ENCODE data around the gene CYBC1.

CYBC1 gene

DNA sequence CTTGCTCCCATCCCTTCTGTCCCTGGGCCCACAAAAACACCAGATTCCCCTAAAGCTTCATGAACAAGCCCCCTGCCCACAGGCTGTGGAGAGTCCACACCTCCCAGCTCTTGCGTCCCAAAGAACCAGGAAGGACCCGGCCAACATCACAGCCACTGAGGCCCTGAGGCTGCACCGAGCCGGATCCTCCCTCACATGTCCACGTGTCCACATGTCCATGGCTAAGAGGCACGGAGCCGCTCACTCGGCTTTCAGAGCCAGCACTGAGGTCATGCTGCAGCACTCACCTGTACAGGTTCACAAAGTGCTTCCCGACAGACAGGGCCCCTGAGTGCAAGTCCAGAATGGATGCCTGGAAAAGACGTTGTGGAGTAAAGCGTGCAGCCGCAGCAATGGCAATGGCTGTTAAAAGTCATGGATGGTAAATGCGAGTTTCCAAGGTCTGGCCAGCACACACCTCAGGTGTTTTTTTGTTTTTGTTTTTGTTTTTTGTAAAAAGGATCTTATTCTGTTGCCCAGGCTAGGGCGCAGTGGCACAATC, 44.4 kb downstream of the CYBC1 start:
- WGBS, 2 experiments (ENCODE audit: insufficient coverage in 2 of 2) = 96% methylated on average over 11 to 12 of the region's 14 CpGs
- Histone ChIP-seq H3K27ac (ENCODE audit: low read depth, low read length, severe bottlenecking) (no peak overlapping the region), H3K9me3 (ENCODE audit: control insufficient read depth, low read length) (no peaks in the 10 kb centered on the region), H3K36me3 (ENCODE audit: control insufficient read depth, insufficient read depth, low read length) (peaks cover 14% of the 10 kb centered on the region), H3K4me3 (ENCODE audit: extremely low read depth, insufficient read depth, low read length, poor library complexity, severe bottlenecking) (no peak overlapping the region), H3K4me1 (ENCODE audit: control insufficient read depth, insufficient read depth, low read length, poor library complexity, severe bottlenecking) (no peaks in the 10 kb centered on the region)

DNA sequence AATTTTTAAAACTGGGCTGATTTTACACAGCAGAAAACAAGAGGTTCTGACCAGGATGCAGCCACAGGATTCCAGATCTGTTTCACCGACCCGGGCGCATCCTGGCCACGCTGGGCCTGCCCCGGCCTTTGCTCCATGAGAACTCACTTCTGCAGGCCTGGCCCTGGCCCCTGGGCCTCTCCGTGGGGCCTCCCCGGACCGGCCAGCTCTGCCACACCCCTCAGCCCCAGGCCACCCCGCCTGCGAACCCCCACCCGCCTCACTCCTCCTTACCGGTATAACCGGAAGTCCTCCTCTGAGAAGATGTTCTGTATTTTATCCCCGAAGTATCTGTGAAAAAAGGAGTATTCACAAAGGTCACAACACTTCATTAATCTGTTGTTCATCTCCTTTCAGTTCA, 45.5 kb downstream of the CYBC1 start:
- H3K27ac ChIP-seq (ENCODE audit: low read depth, low read length, severe bottlenecking) = no peak overlapping the region
- H3K4me1 ChIP-seq (ENCODE audit: control insufficient read depth, insufficient read depth, low read length, poor library complexity, severe bottlenecking) = no peaks in the 10 kb centered on the region
- no peak overlapping the region for H3K4me3 ChIP-seq (ENCODE audit: extremely low read depth, insufficient read depth, low read length, poor library complexity, severe bottlenecking)
- H3K9me3 ChIP-seq (ENCODE audit: control insufficient read depth, low read length) = no peaks in the 10 kb centered on the region
- 96 to 98% methylated on average over 11 of the region's 14 CpGs for WGBS, 2 experiments (ENCODE audit: insufficient coverage in 2 of 2)
- peaks cover 18% of the 10 kb centered on the region for H3K36me3 ChIP-seq (ENCODE audit: control insufficient read depth, insufficient read depth, low read length)

DNA sequence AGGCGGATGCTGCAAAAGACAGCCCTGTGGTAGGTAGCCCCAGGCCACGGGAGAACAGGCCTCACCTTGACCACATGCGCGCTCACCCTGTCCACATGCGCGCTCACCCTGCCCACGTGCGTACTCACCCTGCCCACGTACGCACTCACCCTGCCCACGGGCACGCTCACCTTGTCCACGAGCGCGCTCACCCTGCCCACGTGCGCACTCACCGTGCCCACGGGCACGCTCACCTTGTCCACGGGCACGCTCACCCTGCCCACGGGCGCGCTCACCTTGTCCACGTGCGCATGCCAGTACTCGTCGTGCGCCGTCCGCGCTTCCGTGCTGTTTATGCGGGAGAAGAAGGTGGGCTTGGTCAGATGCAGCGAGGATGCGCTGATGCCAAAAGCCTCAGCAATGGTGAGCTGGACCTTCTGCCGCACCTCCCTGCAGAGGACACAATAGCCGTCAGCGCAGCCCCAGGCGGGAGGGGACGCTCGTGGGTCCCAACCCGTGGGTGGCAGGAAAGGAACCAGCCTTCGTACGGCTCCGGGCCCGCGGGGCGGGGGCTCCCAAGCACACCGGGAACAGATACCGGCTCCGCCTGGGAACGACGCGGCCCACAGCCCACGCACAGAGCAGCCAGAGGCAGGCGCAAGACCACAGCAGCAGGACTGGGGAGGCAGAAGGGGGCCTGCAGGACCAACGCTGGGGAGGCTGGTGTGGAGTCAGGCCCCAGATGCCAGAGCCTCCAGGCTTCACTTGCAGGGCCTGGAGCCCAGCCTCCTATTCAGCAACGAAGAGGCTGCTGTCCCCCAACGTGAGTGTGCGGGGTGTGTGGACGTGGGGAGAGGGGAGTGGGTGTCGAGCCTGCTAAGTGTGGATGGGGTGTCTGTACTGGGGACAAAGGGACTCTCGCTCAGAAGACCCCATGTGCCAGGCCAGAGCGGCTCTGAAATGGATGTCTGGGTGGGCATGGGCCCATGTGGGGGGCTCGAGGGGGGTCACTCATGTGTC, 46.6 kb downstream of the CYBC1 start:
- Histone ChIP-seq H3K4me1 (ENCODE audit: control insufficient read depth, insufficient read depth, low read length, poor library complexity, severe bottlenecking) (no peaks in the 10 kb centered on the region), H3K27ac (ENCODE audit: low read depth, low read length, severe bottlenecking) (no peak overlapping the region), H3K36me3 (ENCODE audit: control insufficient read depth, insufficient read depth, low read length) (peaks cover 19% of the 10 kb centered on the region), H3K9me3 (ENCODE audit: control insufficient read depth, low read length) (no peaks in the 10 kb centered on the region), H3K4me3 (ENCODE audit: extremely low read depth, insufficient read depth, low read length, poor library complexity, severe bottlenecking) (no peak overlapping the region)
- 95 to 97% methylated on average over 48 to 67 of the region's 67 CpGs for WGBS, 2 experiments (ENCODE audit: insufficient coverage in 2 of 2)

DNA sequence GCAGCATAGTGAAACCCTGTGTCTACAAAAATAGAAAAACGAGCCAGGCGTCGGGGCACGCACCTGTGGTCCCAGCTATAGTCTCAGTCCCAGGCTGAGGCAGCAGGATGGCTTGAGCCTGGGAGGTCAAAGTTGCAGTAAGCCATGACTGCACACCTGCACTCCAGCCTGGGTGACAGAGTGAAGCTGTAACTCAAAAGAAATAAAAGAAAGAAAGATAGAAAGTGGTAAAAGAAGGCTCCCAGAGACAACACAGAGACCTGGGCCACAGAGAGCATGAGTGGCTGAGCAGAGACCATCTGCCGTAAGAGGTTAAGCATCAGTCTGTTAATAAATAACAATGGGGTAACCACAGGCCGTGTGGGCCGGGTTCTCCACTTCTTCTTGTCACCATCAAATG, 47.7 kb downstream of the CYBC1 start:
- Histone ChIP-seq H3K36me3 (ENCODE audit: control insufficient read depth, insufficient read depth, low read length) (peaks cover 19% of the 10 kb centered on the region), H3K27ac (ENCODE audit: low read depth, low read length, severe bottlenecking) (no peak overlapping the region), H3K4me1 (ENCODE audit: control insufficient read depth, insufficient read depth, low read length, poor library complexity, severe bottlenecking) (no peaks in the 10 kb centered on the region), H3K4me3 (ENCODE audit: extremely low read depth, insufficient read depth, low read length, poor library complexity, severe bottlenecking) (no peak overlapping the region), H3K9me3 (ENCODE audit: control insufficient read depth, low read length) (no peaks in the 10 kb centered on the region)
- WGBS, 2 experiments (ENCODE audit: insufficient coverage in 2 of 2) = 96 to 100% methylated on average over 5 to 7 of the region's 7 CpGs

DNA sequence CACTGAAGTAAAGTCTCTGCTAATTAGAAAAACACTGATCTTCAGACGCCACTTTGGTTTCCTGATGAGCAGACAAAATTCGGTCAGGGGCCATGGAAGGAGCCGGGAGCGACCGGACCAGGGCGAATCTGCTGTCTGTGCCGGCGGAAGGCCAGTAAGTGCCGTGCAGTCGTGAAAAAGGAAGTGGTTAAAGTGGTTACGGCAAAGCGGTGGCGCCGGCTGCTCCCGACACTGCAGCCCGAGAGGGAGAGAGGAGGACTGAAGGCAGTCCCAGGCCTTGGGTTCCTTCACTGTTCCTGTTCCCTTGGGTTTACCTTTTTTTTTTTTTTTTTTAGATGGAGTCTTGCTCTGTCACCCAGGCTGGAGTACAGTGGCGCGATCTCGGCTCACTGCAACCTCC, 49.7 kb downstream of the CYBC1 start:
- no peaks in the 10 kb centered on the region for H3K4me1 ChIP-seq (ENCODE audit: control insufficient read depth, insufficient read depth, low read length, poor library complexity, severe bottlenecking)
- no peak overlapping the region for H3K4me3 ChIP-seq (ENCODE audit: extremely low read depth, insufficient read depth, low read length, poor library complexity, severe bottlenecking)
- WGBS, 2 experiments (ENCODE audit: insufficient coverage in 2 of 2) = 92 to 98% methylated on average over 8 to 15 of the region's 19 CpGs
- H3K27ac ChIP-seq (ENCODE audit: low read depth, low read length, severe bottlenecking) = no peak overlapping the region
- peaks cover 13% of the 10 kb centered on the region for H3K36me3 ChIP-seq (ENCODE audit: control insufficient read depth, insufficient read depth, low read length)
- no peaks in the 10 kb centered on the region for H3K9me3 ChIP-seq (ENCODE audit: control insufficient read depth, low read length)

DNA sequence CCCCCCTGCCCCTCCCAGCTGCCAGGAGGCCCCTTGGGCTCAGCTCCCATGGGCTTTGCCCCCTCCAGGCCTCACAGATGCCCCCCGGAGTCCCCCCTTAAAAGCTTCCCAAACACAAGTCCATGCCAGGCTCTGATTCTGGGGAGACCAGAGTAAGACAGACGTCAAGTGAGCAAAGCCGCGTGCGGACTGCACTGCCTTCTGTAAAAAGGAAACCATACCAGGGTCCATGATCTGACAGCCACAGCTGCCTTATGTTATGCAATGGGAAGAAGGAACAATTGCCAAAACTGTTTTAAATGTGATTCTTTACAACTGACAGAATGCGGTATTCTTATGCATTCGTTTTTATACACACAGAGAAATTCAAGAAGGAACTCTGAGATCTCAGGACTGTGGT, 50.3 kb downstream of the CYBC1 start:
- H3K4me1 ChIP-seq (ENCODE audit: control insufficient read depth, insufficient read depth, low read length, poor library complexity, severe bottlenecking) = no peaks in the 10 kb centered on the region
- 96% methylated on average over 6 of the region's 7 CpGs; no CpG with 5 or more reads in 1 of the 2 experiments for WGBS, 2 experiments (ENCODE audit: insufficient coverage in 2 of 2)
- H3K9me3 ChIP-seq (ENCODE audit: control insufficient read depth, low read length) = no peaks in the 10 kb centered on the region
- H3K27ac ChIP-seq (ENCODE audit: low read depth, low read length, severe bottlenecking) = no peak overlapping the region
- H3K36me3 ChIP-seq (ENCODE audit: control insufficient read depth, insufficient read depth, low read length) = peaks cover 13% of the 10 kb centered on the region
- H3K4me3 ChIP-seq (ENCODE audit: extremely low read depth, insufficient read depth, low read length, poor library complexity, severe bottlenecking) = no peak overlapping the region

DNA sequence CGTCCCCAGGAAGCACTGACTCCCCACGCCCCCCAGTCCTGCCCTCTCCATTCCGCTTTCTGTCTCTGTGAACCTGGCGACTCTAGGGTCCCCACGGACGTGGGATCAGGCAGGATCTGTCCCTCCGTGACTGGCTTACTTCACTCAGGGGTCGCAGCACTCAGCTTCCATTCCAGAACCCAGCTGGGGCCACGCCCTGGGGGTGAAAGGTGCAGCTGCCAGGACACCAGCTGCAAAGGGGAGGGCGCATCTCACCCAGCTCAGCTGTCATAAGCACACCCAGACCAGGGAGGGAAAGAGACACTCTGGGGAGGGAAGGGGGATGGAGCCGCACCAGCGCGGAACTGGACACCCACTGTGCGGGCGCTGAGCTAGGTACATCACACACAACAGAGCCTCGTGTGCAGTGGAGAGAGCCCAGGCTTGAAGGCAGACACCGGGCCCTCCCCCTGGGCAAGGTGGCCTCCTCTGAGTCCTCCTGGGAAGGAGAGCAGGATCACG, 50.9 kb downstream of the CYBC1 start:
- no peak overlapping the region for H3K4me3 ChIP-seq (ENCODE audit: extremely low read depth, insufficient read depth, low read length, poor library complexity, severe bottlenecking)
- H3K9me3 ChIP-seq (ENCODE audit: control insufficient read depth, low read length) = no peaks in the 10 kb centered on the region
- H3K4me1 ChIP-seq (ENCODE audit: control insufficient read depth, insufficient read depth, low read length, poor library complexity, severe bottlenecking) = no peaks in the 10 kb centered on the region
- no peak overlapping the region for H3K27ac ChIP-seq (ENCODE audit: low read depth, low read length, severe bottlenecking)
- peaks cover 13% of the 10 kb centered on the region for H3K36me3 ChIP-seq (ENCODE audit: control insufficient read depth, insufficient read depth, low read length)
- WGBS, 2 experiments (ENCODE audit: insufficient coverage in 2 of 2) = 88 to 95% methylated on average over 13 to 16 of the region's 18 CpGs

DNA sequence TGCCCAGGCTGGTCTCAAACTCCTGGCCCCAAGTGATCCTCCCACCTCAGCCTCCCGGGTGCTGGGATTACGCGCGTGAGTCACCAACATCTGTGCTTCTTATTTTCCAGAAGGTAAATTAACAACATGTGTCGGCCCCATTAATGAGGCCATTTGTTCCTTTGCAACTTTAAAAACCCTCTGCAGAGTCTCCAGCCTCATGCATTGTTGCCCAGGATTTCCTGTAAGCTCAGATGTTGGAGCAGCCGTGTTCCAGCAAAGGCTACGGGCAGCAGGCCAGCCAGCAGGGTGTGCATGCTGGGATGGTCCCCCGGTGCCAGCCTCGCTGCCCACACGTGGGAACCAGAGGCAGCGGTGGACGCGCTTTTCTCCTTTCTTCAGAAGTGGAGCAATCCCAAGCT, 51.5 kb downstream of the CYBC1 start:
- Histone ChIP-seq H3K36me3 (ENCODE audit: control insufficient read depth, insufficient read depth, low read length) (peaks cover 14% of the 10 kb centered on the region), H3K27ac (ENCODE audit: low read depth, low read length, severe bottlenecking) (no peak overlapping the region), H3K4me3 (ENCODE audit: extremely low read depth, insufficient read depth, low read length, poor library complexity, severe bottlenecking) (no peak overlapping the region), H3K9me3 (ENCODE audit: control insufficient read depth, low read length) (no peaks in the 10 kb centered on the region), H3K4me1 (ENCODE audit: control insufficient read depth, insufficient read depth, low read length, poor library complexity, severe bottlenecking) (no peaks in the 10 kb centered on the region)
- WGBS, 2 experiments (ENCODE audit: insufficient coverage in 2 of 2) = 95 to 98% methylated on average over 13 of the region's 13 CpGs

DNA sequence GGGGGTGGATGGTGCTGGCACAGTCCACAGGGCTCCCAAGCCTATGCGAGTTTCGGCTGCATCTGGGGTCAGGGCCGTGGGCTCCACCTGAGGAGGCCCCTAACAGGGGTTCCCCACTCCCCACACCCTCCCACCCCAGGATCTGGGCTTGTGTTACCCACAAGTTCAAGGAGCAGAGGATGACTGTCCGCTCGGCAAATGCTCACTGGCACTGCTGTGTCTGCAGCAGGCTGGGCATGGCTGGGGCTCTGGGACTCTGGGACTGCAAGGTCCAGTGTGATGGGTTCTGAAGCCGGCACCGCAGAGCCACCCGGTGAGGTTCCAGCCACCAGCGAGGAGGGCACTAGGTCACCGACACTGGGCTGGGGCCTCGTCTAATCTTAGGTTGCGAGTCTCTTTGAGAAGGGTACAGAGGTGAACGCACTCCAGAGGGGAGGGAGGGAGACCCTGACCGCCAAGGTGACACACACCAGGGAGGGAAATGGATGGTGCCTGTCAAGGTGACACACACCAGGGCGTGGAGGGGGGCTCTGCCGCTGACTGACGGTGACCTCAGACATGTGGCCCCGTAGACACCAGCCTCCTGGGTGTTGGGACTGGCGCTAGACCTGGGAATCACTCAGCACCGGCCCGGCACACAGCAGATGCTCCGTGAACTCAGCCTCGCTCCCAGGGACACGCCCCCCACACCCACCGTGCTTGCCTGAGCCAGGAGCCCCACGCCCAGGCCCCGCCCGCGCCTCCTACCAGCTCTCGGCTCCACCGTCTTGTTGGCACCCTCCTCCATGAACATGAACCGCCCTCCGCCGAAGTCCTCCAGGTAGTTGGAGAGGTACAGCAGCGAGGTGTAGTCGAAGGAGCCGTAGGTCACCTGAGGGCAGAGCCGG, 52.9 kb downstream of the CYBC1 start:
- no peaks in the 10 kb centered on the region for H3K9me3 ChIP-seq (ENCODE audit: control insufficient read depth, low read length)
- no peak overlapping the region for H3K27ac ChIP-seq (ENCODE audit: low read depth, low read length, severe bottlenecking)
- peaks cover 7% of the 10 kb centered on the region for H3K36me3 ChIP-seq (ENCODE audit: control insufficient read depth, insufficient read depth, low read length)
- no peaks in the 10 kb centered on the region for H3K4me1 ChIP-seq (ENCODE audit: control insufficient read depth, insufficient read depth, low read length, poor library complexity, severe bottlenecking)
- H3K4me3 ChIP-seq (ENCODE audit: extremely low read depth, insufficient read depth, low read length, poor library complexity, severe bottlenecking) = no peak overlapping the region
- 92% methylated on average over 33 to 35 of the region's 38 CpGs for WGBS, 2 experiments (ENCODE audit: insufficient coverage in 2 of 2)

DNA sequence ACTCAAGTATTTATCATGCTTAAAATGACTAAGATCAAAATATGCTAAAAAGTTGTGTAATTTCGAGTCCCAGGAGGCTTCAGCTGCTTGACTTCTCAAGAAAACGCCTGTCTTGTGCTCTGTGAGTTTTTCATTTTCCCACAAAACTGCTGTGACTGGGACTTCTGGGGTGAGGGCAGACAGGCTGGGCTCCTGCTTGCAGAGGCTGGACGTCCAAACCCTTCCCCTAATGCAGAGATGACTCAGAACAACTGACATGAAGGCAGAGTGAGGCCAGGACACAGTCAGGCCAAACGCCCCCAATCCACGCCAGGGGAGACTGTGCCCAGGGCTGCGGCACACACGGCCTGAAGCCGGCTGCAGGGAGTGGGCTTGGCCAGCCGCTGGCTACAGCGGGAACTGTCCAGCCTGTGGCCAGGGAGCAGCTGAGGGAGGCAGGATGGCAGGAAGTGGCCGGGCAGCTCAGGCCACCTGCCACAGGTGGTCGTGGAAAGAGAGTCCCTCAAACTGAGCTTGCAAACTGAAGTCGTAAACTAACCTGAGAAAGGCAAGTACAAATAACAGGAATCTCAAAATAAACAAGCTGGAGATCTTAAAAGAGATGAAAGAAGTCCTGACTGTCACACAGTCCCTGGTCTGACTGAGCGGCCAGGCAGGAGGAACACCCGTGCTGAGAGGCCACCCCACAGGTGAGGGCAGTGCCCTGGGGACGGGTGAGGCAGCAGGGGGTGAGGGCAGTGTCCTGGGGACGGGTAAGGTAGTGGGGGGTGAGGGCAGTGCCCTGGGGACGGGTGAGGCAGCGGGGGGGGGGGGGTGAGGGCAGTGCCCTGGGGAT, 53.7 kb downstream of the CYBC1 start:
- no peaks in the 10 kb centered on the region for H3K9me3 ChIP-seq (ENCODE audit: control insufficient read depth, low read length)
- peaks cover 7% of the 10 kb centered on the region for H3K36me3 ChIP-seq (ENCODE audit: control insufficient read depth, insufficient read depth, low read length)
- no peak overlapping the region for H3K27ac ChIP-seq (ENCODE audit: low read depth, low read length, severe bottlenecking)
- WGBS, 2 experiments (ENCODE audit: insufficient coverage in 2 of 2) = 79 to 83% methylated on average over 15 of the region's 19 CpGs
- no peak overlapping the region for H3K4me3 ChIP-seq (ENCODE audit: extremely low read depth, insufficient read depth, low read length, poor library complexity, severe bottlenecking)
- H3K4me1 ChIP-seq (ENCODE audit: control insufficient read depth, insufficient read depth, low read length, poor library complexity, severe bottlenecking) = no peaks in the 10 kb centered on the region
